MG63 (cell line): ENCODE data around the gene MAP4K2. TPM values are rescaled to one million over a fixed set of nuclear protein-coding genes. Genes with fewer than 3 reads are reported as not detected.
"Not testable (repeated sequence)": the region's sequence is repeated elsewhere in the genome, so short reads cannot be mapped to it uniquely, and the experiment has no call there.

Experiments used
- DNase-seq: peaks from one replicate; pipeline ENCODE4 v3.0.0-alpha.2; 2020
- H3K27me3 ChIP-seq: fragments of 250-450 bp; sonication (Bioruptor Pico); 2 replicates; pipeline ENCODE4 v1.5.1; 2020; ENCODE audit warnings: mild to moderate bottlenecking, moderate library complexity
- H3K36me3 ChIP-seq: fragments of 250-450 bp; sonication (Bioruptor Pico); 2 replicates; pipeline ENCODE4 v1.5.1; 2020; ENCODE audit warnings: mild to moderate bottlenecking, moderate library complexity
- H3K4me3 ChIP-seq: fragments of 250-450 bp; sonication (Bioruptor Pico); 2 replicates; pipeline ENCODE4 v1.5.1; 2020; ENCODE audit warnings: mild to moderate bottlenecking, moderate library complexity
- H3K9me3 ChIP-seq: fragments of 250-450 bp; sonication (Bioruptor Pico); 2 replicates; pipeline ENCODE4 v1.5.1; 2020; ENCODE audit warnings: mild to moderate bottlenecking, moderate library complexity
- total RNA-seq: library from RNA; depleted of rRNA; stranded (reverse); fragments of >200 nt; shearing (Covaris generic); gene quantifications from 2 replicates; pipeline ENCODE4 v1.2.3, GENCODE V29; 2014; ENCODE audit warnings: low replicate concordance; rRNA removed

The MAP4K2 gene
- total RNA-seq = 6.2 and 14.8 TPM in 2 replicates

GRCh38 chr11:64803158-64803845 lies at the start of gene MAP4K2:
Gene MAP4K2, minus strand, starts transcription at chr11:64803214. Its CDS starts 65 bp downstream, at chr11:64803149.
- H3K36me3 ChIP-seq = peaks cover 5% of the 10 kb centered on the region
- H3K27me3 ChIP-seq = no peaks in the 10 kb centered on the region
- DNase-seq = peak; percentile 84
- no peaks in the 10 kb centered on the region for H3K9me3 ChIP-seq
- H3K4me3 ChIP-seq = peak within 1 kb of the TSS; percentile 63

- DNase-seq = no peak
- no peak overlapping the region for H3K4me3 ChIP-seq
- peaks cover 41% of the 10 kb centered on the region for H3K36me3 ChIP-seq
- H3K27me3 ChIP-seq = no peaks in the 10 kb centered on the region
- H3K9me3 ChIP-seq = no peaks in the 10 kb centered on the region
Observed at GRCh38 chr11:64851831-64852351, 48.9 kb upstream of the MAP4K2 start.

- Histone ChIP-seq H3K36me3 (peaks cover 38% of the 10 kb centered on the region), H3K27me3 (no peaks in the 10 kb centered on the region), H3K9me3 (no peaks in the 10 kb centered on the region), H3K4me3 (no peak overlapping the region)
- peak; percentile 65 for DNase-seq
Observed at GRCh38 chr11:64850979-64851567, 48.1 kb upstream of the MAP4K2 start.

- H3K36me3 ChIP-seq = peaks cover 26% of the 10 kb centered on the region
- H3K27me3 ChIP-seq = no peaks in the 10 kb centered on the region
- H3K9me3 ChIP-seq = no peaks in the 10 kb centered on the region
- DNase-seq = peak; percentile 54
- H3K4me3 ChIP-seq = no peak overlapping the region
Observed at GRCh38 chr11:64849598-64850356, 46.8 kb upstream of the MAP4K2 start.

- Histone ChIP-seq H3K4me3 (no peak overlapping the region), H3K27me3 (no peaks in the 10 kb centered on the region), H3K36me3 (peaks cover 18% of the 10 kb centered on the region), H3K9me3 (no peaks in the 10 kb centered on the region)
- no peak for DNase-seq
Observed at GRCh38 chr11:64848826-64849597, 46.0 kb upstream of the MAP4K2 start.

- DNase-seq = no peak
- Histone ChIP-seq H3K4me3 (no peak overlapping the region), H3K36me3 (peaks cover 12% of the 10 kb centered on the region), H3K9me3 (no peaks in the 10 kb centered on the region), H3K27me3 (no peaks in the 10 kb centered on the region)
Observed at GRCh38 chr11:64848214-64848825, 45.3 kb upstream of the MAP4K2 start.

GRCh38 chr11:64846998-64847666 lies 44.1 kb upstream of the MAP4K2 start:
- Histone ChIP-seq H3K4me3 (no peak overlapping the region), H3K36me3 (peaks cover 3% of the 10 kb centered on the region), H3K27me3 (no peaks in the 10 kb centered on the region), H3K9me3 (no peaks in the 10 kb centered on the region)
- DNase-seq = peak; percentile 85

- not testable (repeated sequence) for H3K4me3 ChIP-seq, H3K27me3 ChIP-seq
Observed at GRCh38 chr11:64845776-64846129, 42.7 kb upstream of the MAP4K2 start.

GRCh38 chr11:64845129-64845775 lies 42.2 kb upstream of the MAP4K2 start:
- peak overlapping the region; percentile 15; the same call in 1 of the 2 replicates for H3K4me3 ChIP-seq
- no peaks in the 10 kb centered on the region; the same call in 1 of the 2 replicates for H3K36me3 ChIP-seq
- no peak for DNase-seq
- H3K9me3 ChIP-seq = no peaks in the 10 kb centered on the region
- H3K27me3 ChIP-seq = no peaks in the 10 kb centered on the region

More at GRCh38 chr11:64845776-64846129, 42.7 kb upstream of the MAP4K2 start:
- not testable (repeated sequence) for H3K9me3 ChIP-seq, DNase-seq, H3K36me3 ChIP-seq

- Histone ChIP-seq H3K36me3 (no peaks in the 10 kb centered on the region), H3K4me3 (peak within 1 kb of the TSS; percentile 15; the same call in 1 of the 2 replicates), H3K9me3 (no peaks in the 10 kb centered on the region), H3K27me3 (no peaks in the 10 kb centered on the region)
- peak; percentile 76 for DNase-seq
Observed at GRCh38 chr11:64844330-64845128, 41.5 kb upstream of the MAP4K2 start, which contains the start of gene CDC42BPG. Gene CDC42BPG, minus strand, starts transcription at chr11:64844653. Its CDS starts 84 bp downstream, at chr11:64844569.

- no peak for DNase-seq
- H3K9me3 ChIP-seq = no peaks in the 10 kb centered on the region
- no peak overlapping the region; the same call in 1 of the 2 replicates for H3K4me3 ChIP-seq
- H3K36me3 ChIP-seq = no peaks in the 10 kb centered on the region
- H3K27me3 ChIP-seq = no peaks in the 10 kb centered on the region
Observed at GRCh38 chr11:64843686-64844329, 40.8 kb upstream of the MAP4K2 start.

- no peaks in the 10 kb centered on the region for H3K27me3 ChIP-seq
- peak; percentile 56 for DNase-seq
- H3K36me3 ChIP-seq = no peaks in the 10 kb centered on the region
- no peaks in the 10 kb centered on the region for H3K9me3 ChIP-seq
- H3K4me3 ChIP-seq = no peak overlapping the region
Observed at GRCh38 chr11:64842851-64843685, 40.1 kb upstream of the MAP4K2 start.

GRCh38 chr11:64842366-64842759 lies 39.3 kb upstream of the MAP4K2 start:
- Histone ChIP-seq H3K36me3 (no peaks in the 10 kb centered on the region), H3K9me3 (no peaks in the 10 kb centered on the region), H3K27me3 (no peaks in the 10 kb centered on the region), H3K4me3 (no peak overlapping the region)
- no peak for DNase-seq
